HG03039 (cell line): ENCODE measurements around the gene SLC2A10.

Source experiments
- ATAC-seq: cut with Tn5 transposase; IDR thresholded peaks from one replicate; pipeline ENCODE4 v1.9.1; 2021; ENCODE audit warnings: mild to moderate bottlenecking, moderate library complexity; ENCODE audit not compliant: unreplicated experiment

The SLC2A10 gene

DNA sequence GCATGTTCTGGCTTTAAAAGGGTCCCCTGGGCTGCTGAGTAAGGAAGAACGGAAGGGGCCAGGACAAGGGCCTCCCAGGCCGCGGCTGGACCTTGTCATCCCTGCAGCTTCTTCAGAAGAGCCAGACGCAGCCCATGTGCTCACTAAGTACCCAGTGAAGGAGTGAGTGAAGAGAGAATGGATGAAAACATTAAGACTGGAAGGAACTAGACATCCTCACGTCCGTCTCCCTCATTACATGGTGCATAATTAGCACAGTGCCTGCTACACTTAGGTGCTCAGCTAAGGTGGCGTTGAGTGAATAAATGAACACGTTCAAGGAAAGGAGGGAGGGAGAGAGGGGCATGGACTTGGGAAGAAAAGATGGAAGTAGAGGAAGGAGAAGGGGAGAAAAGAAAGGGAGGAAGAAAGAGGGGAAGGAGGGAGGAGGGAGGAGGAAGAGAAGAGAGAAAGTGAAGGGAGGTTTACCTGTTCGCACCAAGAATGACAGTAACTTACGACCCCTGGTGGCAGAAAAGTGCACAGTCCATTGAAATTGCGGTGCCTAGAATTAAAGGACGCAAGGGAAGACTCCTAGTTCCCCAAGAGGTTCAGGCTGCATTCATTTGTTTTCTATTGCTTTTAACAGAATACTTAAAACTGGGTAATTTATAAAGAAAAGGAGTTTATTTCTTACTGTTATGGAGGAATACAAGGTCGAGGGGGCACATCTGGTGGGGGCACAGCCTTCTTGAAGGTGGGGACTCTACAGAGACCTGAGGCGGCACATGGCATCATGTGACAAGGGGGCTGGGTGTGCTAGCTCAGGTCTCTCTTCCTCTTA is 28.2 kb upstream of the SLC2A10 start:
- no peak for ATAC-seq

DNA sequence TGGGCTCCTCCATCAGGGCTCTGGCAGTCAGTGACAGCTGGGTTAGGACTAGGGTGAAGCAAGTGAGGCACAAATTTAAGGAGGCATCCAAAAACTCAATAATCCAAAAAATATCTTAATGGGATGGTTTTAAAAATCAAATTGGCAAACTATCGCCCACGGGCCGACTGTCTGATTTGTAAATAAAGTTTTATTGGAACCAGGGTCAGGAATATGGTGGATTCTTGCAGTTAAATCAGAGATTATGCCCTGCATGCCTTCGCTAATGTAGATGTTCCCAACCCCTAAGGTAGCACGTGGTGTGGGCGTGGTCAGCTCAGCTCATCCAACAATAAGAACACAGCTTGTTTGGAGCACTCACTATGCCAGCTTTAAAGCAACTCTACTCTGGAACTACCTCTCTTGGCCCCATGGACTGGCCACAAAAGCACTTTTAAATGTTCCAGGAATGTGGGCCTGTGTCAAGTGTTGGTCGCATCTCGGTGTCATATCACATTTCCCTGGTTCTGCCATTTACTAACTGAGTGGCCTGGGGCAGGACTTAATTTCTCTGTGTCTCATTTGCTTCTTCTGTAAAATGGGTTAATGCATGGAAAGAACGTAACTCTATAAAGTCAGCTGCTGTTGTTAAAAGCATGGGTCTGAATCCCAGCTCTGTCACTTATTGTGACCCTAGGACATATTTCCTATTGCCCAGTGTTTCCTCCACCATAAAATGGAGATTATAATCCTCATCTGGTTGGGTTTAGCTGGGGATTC is 27.2 kb upstream of the SLC2A10 start:
- ATAC-seq = no peak

DNA sequence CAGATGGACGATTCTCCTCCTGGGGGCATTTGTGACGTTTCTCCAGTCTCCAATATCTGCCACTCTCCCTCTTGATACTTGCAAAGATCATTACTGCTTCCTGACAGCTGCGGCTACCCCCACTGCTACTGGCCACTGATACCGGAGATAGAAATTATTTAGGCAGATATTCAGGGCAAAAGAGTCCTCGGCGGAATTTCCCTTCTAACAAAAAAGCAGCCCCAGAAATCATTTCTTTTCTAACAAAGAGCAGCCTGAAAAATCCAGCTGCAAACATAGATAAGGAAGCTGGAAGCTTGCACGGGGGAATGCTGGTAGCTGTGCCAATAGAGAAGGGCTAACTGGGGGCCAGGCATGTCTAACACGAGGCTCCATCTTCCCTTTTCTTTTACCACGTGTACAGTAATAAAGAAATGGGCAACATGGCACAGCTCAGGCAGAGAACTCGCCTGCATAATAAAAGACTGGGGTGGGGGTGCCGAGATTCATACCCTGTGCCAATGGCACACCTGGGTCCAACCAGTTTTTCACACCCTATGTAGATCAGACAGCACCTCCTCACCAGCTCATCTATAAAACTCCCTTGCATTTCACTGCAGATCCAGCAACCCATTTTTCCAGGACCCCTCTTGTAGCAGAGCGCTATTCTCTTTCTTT is 26.3 kb upstream of the SLC2A10 start:
- ATAC-seq = no peak

DNA sequence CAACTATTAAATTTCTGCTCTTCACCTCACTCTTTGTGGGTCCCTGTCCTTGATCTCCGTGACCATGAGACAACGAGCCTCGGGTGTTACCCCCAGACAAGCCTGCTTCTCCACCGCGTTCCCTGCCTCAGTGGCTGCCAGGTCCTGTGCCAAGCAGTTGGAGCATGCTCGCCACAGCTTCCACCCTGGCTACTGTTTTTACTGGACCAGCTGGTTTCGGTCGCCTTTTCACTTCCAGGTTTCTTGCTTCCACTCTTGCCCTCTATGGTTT is 25.8 kb upstream of the SLC2A10 start:
- no peak for ATAC-seq

DNA sequence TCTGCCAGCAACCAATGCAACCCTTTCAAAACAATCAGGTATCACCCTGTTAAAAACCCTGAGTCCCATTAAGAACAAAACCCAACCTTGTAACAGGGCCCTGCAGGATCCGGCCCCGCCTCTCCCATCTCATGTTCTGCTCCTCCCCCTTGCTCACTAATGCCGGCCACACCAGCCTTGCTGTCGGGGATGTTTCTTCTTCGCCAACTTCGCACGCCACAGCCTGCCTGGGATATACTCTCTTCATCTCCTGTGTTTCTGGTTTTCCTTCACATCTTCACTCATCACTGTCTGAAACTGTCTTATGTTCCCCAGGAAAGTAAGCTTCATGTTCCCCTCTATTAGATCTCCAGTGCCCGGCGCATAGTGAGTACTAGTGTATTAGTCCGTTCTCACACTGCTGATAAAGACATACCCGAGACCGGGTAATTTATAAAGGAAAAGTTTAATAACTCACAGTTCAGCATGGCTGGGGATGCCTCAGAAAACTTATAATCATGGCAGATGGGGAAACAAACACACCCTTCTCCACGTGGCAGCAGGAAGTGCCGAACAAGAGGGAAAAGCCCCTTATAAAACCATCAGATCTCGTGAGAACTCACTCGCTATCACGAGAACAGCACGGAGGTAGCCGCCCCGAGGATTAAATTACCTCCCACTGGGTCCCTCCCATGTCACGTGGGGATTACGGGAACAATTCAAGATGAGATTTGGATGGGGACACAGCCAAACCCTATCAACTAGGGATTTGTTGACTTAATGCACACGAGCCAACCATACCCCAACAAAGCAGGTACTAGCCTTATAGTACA is 25.3 kb upstream of the SLC2A10 start:
- ATAC-seq = no peak

DNA sequence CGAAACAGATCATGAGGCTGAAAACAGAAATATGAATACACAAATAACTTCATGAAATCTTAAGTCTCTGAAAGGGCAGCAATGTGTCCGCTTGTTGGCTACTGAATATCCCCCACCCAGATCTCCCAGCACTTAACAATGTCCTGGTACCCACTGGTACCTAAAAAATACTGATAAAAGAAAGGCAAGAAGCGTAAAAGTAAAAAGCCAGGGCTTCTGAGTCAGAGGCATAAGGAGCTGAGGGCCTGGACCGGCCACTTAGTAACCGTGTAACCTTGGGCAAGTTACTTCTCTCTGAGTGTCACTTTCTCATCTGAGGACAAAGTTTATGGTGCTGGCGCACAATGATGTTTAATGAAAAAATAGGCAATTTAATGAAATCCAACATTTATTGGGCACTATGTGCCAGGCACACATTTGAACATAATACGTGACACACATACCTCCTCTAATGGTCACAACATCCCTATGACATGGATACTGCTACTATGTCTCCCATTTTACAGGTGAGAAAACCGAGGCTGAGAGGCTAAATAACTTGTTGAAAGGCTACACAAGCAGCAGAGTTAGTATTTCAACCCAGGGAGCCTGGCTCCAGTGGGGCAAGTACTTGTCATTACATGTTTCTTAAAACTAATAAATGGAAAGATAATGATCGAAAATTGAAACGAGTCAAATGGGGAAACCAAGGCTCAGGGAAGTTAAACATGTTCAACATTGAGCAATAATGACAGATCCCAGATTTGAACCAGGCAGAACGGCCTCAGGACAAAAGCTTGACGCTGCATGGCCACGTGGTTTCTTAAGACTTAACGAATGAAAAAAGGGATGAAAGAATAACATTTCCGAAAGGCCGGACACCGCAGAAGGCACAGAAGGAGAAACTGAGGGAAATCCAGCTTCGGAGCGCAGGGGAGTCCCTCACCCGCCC is 21.0 kb upstream of the SLC2A10 start:
- no peak for ATAC-seq

DNA sequence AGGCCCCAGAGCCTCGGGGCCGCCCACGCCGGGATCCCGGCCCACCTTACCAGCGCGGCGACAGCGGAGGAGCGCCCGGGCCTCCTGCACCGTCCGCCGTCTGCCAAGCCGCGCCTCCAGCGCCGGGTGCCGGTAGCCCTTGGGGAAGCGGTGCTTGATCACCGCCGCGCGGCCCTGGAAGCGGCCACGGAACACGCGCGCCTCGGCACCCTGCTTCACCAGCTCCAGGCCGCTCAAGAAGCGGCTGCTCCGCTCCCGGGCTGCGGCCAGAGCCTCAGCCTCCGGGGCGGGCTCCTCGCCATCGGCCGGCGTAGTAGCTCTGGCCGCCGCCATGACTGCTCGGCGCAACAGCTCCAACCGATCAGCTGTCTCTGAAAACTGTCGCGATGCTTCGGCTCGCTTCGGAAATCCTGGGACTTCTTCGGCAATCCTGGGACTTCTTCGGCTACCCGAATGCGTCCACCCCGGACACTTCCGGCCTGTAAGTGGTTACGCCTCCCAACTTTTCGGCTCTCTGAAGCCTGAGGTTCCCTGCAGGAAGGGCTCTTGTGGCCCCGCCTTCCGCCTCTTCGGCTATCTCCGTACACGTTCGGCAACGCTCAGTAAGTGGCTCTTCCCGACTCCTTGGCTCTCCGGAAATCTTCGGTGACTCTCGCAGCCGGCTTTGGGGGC is 20.2 kb upstream of the SLC2A10 start, which contains the start of gene TP53RK:
Gene TP53RK (minus strand): TSS at position 363 of the 672 bp plus-strand sequence. CDS start 30 bp downstream, at position 333.
- peak; percentile 93 for ATAC-seq

DNA sequence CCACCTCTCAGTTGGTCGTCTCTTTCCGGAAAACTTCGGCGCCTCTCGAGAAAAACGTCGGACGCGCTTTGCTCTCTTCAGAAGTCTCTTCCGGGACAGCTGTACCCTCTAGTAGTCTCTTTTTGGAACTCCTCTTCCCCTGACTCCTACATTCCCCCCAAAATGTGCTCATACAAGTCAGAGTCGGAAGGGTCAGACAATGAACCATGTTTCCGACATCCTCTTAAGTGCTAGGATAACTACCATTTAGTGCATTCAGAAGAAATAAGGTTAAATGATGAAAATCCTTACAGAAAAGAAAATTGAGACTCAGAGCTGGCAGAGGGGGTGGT is 19.7 kb upstream of the SLC2A10 start:
- ATAC-seq = no peak

DNA sequence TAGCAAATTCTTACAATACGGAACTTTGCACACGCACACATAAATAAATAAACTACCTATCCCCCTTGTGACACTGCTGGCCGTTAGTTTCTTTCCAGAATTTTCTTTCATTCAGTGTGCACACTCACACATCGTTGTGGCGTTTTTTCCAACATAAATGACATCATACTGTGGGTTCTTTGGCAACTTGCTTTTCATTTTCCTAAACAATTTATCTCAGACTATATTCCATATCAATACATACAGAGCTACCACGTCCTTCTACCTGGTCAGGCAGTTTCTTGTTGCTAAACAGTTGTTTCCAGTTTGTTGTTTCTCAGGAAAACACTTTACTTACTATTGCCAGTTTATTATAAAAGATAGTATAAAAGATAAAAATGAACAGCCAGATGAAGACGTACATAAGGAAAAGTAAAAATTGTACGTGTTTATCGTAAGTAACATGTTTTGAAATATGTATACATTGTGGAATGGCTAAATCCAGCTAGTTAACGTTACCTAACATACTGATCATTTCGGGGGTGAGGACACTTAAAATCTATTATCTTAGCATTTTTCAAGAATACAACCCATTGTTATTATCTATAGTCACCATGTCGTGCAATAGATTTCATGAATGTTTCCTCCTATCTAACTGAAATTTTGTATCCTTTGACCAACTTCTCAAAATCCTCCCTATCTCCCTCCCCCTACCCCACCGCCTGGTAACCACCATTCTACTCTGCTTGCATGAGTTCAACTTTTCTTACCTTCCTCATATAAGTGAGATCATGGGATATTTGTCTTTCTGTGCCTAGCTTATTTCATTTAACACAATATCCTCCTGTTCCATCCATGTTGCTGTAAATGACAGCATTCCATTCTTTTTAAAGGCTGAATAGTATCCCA is 19.0 kb upstream of the SLC2A10 start:
- ATAC-seq = no peak

DNA sequence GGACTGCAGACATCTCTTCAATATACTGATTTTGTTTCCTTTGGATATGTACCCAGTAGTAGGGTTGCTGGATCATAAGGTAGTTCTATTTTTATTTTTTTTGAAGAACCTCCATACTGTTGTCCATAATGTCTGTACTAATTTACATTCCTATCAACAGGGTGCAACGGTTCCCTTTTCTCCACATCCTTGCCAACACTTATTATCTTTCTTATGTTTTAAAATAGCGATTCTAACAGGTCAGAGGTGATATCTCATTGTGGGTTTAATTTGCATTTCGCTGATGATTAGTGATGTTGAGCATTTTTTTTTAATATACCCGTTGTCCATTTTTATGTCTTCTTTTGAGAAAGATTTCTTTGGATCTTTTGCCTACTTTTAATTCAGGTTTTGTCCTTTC is 18.3 kb upstream of the SLC2A10 start:
- no peak for ATAC-seq

DNA sequence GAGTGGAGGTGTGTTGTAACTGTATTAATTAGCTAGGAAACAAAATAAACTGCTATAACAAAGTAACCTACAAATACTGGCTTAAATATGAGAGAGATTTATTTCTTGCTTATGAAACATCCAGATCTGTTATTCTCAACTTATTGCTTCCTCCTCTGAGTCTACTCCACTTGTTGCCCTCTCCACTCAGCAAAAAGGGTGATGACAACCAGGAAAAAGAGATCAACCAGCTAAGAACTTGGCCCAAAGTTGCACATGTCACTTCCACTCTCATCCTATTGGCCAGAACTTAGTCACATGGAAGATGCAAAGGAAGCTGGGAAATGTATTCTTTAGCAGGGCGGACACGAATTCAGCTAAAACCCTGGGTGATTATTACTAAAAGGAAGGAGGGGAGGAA is 15.0 kb upstream of the SLC2A10 start:
- no peak for ATAC-seq

DNA sequence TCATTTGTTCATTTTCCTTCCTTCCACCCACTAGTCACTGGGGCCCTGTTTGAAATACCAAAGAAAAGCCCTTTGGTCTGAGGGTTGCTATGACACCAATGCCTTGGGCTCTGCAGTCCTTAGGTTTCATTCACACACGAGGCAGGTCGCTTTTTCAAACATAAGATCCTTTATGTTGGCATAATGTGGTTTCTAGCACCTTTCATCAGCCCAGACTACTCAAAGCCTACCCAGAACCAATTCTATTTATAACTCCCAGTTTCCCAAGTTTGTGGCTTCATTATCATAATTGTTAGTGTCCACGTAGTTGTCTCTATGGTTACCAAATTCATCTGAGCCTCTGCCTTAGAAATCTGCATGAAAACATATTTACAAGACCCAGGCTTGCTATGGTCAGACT is 13.6 kb upstream of the SLC2A10 start:
- no peak for ATAC-seq

DNA sequence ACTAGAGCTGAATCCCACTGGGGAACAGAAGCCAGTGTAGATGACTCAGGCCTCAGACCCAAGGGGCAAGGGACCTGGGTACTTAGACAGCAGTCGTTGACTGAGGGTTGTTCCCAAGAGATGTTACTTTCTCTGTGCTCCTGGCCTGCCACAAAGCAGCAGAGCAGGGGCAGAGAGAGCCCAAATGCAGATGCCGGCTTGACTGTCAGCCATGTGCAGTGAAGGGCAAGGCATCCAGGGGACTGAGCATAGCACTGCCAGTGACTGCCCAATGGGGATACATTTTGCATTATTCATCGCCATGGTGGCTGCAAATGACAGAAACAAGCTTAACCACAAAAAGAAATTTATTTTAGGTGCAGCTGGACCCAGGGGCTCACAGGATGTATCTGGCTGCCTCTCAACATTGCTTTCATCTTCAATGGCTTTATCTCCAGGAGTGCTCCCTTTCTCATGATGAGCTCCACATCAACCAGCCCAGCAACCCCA is 12.6 kb upstream of the SLC2A10 start:
- no peak for ATAC-seq

DNA sequence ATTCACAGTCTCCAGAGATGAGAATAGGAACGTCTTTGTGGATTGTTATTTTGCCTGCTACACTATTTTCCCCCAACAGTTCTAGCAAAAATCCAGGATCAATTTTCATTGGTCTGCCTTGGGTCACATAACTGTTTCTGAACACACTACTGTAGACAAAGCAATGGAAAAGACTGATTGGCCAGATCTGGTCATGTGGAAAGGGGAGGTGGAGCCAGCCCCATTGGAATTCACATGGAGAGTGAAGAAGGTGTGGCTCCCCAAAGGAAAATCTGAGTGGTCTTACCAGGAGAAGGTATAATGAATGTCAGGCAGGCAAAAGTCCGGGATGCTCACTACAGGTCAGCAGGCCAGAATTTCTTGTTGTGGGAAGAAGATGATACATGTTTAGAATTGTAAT is 10.7 kb upstream of the SLC2A10 start:
- ATAC-seq = no peak

DNA sequence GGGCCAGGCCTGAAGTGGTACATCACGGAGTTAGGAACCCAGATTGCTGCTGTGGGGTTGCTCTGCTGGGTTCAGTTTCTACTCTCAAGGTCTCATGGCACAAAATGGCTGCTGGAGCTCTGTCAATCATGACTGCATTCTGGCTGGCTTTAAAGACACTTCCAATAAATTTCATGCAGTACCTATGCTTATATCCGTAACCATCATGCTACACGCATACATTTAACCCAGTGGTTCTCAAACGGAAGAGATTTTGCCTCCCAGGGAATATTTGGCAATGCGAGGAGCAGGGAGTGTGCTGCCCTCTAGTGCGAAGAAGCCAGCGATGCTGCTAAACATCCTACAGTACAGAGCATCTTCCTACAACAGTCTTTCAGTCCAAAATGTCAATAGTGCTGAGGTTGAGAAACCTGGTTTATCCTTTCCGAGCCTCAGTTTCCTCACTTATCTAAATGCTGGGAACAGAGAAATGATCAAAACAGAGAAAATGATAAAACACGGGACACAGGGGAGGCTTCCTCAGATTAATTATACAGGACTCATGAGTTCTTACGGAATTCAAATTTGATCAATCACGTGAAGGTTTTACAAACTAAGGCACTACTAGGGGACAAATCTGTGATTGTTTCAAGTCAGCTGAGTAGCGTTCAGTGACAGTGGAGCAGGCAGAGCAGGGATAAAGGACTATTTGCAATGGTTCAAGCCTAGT is 9.6 kb upstream of the SLC2A10 start:
- ATAC-seq = no peak

DNA sequence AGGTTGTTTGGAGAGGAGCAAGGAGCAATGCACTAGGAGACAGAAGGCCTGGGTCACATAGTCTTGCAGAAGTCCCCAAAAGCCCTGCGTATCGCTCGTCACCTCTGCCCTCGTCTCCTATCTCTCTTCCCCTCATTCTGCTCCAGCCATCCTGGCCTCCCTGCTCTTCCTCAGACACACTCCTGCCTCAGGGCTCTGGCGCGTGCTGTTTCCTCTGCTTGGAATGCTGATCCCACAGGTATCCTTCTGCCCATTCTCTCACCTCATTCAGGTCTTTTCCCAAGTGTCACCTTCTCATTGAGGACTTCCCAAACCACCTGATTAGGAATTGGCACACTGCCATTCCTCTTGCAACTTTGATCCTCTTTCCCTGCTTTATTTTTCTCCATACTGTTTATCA is 9.0 kb upstream of the SLC2A10 start:
- no peak for ATAC-seq

DNA sequence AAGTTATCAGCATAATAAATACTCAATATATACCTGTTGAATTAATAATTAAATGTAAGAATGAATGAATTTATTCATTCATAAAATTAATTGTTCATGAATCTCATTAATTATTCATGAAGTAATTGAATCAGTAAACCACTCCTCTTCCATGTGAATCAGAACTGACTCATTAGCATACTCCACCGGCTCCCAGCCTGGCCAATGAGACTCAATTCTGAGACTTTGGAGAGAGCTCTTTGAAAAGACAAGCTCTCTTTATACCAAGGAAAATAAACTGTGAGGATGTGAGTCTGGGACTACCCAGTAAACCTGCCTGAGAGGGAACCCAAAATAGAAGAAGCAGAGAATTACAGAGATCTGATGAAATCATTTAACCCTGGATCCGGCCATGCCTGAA is 8.4 kb upstream of the SLC2A10 start:
- ATAC-seq = no peak

DNA sequence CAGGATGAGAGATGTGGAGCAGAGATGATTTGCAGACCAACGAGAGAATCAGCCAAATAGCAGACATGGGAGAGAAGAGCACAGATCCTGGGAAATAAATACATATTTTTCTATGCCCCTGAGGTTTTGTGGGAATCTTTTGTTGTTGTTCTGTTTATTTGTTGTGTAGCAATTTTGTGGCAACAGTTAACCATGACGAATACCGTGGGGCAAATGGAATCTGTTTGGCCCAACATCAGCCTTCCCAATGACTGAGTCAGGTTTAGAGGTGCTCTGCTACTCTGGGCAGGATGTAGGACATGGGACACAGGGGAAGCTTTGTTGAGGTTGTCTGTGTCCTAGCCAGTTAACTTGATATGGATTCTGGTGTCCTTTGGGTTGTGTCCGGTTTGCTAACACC is 7.9 kb upstream of the SLC2A10 start:
- ATAC-seq = no peak
